SK-N-SH (cell line): Measurements from ENCODE around the gene TNPO2.
"Not testable (repeated sequence)": the region's sequence is repeated elsewhere in the genome, so short reads cannot be mapped to it uniquely, and the experiment has no call there.

Experiments used
- MEF2A ChIP-seq: IDR thresholded peaks from 2 replicates; pipeline ENCODE4 v1.4.0; 2012; ENCODE audit warnings: low read depth, borderline replicate concordance
- MXI1 ChIP-seq: IDR thresholded peaks from 2 replicates; pipeline ENCODE4 v1.6.1; 2012; ENCODE audit warnings: mild to moderate bottlenecking, low read depth, low read length, improper control_type of control experiment
- NFIC ChIP-seq: IDR thresholded peaks from 2 replicates; pipeline ENCODE4 v1.4.0; 2012; ENCODE audit warnings: borderline replicate concordance
- TF ChIP-seq, protein P1 (sequence below): fragments of 200-600 bp; sonication (generic); IDR thresholded peaks from 2 replicates; pipeline ENCODE4 v1.6.1; 2017; ENCODE audit warnings: antibody characterized with exemption, mild to moderate bottlenecking, moderate library complexity
- TF ChIP-seq, protein P2 (sequence below): IDR thresholded peaks from 2 replicates; pipeline ENCODE4; 2012

DNA sequence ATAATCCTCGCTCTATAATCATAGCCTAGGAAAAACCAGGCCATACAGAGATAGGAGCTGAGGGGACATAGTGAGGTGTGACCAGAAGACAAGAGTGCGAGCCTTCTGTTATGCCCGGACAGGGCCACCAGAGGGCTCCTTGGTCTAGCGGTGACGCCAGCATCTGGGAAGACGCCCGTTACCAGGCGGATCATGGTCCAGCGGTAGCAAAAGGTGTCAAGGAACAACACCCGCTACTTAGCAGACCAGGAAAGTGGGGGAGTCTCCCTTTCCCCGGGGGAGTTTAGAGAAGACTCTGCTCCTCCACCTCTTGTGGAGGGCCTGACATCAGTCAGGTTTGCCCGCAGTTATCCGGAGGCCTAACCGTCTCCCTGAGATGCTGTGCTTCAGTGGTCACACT lies 11.7 kb downstream of the TNPO2 start:
- TF ChIP-seq, protein P1, sequence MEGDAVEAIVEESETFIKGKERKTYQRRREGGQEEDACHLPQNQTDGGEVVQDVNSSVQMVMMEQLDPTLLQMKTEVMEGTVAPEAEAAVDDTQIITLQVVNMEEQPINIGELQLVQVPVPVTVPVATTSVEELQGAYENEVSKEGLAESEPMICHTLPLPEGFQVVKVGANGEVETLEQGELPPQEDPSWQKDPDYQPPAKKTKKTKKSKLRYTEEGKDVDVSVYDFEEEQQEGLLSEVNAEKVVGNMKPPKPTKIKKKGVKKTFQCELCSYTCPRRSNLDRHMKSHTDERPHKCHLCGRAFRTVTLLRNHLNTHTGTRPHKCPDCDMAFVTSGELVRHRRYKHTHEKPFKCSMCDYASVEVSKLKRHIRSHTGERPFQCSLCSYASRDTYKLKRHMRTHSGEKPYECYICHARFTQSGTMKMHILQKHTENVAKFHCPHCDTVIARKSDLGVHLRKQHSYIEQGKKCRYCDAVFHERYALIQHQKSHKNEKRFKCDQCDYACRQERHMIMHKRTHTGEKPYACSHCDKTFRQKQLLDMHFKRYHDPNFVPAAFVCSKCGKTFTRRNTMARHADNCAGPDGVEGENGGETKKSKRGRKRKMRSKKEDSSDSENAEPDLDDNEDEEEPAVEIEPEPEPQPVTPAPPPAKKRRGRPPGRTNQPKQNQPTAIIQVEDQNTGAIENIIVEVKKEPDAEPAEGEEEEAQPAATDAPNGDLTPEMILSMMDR: peak; percentile 52
- TF ChIP-seq MXI1, MEF2A, NFIC: not testable (repeated sequence)
- TF ChIP-seq, protein P2, sequence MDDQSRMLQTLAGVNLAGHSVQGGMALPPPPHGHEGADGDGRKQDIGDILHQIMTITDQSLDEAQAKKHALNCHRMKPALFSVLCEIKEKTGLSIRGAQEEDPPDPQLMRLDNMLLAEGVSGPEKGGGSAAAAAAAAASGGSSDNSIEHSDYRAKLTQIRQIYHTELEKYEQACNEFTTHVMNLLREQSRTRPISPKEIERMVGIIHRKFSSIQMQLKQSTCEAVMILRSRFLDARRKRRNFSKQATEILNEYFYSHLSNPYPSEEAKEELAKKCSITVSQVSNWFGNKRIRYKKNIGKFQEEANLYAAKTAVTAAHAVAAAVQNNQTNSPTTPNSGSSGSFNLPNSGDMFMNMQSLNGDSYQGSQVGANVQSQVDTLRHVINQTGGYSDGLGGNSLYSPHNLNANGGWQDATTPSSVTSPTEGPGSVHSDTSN: not testable (repeated sequence)
